SU-DHL-6 (cell line): ENCODE data around the gene SYT7.

ENCODE experiments used
- EZH2phosphoT487 ChIP-seq: fragments of 200-600 bp; sonication (generic), shearing (Covaris generic); conservative IDR thresholded peaks from 2 replicates; pipeline ENCODE4 v1.6.1; 2018; ENCODE audit warnings: mild to moderate bottlenecking, antibody characterized with exemption, low read length, moderate library complexity, mixed read lengths
- TF ChIP-seq, protein P1 (sequence below): fragments of 200-600 bp; sonication (generic); IDR thresholded peaks from one replicate; pipeline ENCODE4 v1.5.1; 2017; ENCODE audit warnings: antibody characterized with exemption, mild to moderate bottlenecking, low read length, moderate library complexity; ENCODE audit not compliant: insufficient read depth, poor library complexity, severe bottlenecking

DNA sequence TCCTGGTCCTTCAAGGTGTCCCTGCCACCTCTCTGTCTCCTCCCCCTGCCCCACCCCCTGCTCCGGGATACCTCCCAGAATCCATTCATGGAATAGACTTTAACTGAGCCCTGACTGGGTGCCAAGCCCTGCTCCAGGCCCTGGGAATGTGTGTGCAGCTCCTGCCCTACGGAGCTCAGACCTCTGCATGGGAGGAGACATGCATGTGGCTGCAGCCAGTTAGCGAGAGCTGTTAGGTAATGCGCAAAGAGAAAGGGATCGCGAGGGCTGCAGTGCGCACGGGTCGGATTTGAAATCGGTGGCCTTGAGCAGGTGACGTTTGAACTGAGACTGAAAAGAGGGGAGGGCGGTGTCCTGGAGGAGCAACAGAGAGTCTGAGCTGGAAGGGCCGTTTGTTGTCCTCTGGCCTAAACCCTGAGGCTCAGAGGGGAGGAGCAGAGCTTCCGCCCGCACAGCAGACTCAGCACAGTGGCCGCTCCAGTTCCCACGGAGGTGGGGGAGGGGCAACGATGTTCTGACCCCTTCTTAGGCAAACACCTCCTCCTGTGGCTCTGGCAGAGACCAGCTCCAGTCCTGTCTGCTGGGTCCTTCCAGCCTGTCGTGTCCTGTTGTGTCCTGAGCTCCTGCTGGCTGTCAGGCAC lies 92.1 kb downstream of the SYT7 start:
- TF ChIP-seq, protein P1, sequence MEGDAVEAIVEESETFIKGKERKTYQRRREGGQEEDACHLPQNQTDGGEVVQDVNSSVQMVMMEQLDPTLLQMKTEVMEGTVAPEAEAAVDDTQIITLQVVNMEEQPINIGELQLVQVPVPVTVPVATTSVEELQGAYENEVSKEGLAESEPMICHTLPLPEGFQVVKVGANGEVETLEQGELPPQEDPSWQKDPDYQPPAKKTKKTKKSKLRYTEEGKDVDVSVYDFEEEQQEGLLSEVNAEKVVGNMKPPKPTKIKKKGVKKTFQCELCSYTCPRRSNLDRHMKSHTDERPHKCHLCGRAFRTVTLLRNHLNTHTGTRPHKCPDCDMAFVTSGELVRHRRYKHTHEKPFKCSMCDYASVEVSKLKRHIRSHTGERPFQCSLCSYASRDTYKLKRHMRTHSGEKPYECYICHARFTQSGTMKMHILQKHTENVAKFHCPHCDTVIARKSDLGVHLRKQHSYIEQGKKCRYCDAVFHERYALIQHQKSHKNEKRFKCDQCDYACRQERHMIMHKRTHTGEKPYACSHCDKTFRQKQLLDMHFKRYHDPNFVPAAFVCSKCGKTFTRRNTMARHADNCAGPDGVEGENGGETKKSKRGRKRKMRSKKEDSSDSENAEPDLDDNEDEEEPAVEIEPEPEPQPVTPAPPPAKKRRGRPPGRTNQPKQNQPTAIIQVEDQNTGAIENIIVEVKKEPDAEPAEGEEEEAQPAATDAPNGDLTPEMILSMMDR, result no peak
- TF ChIP-seq EZH2phosphoT487, result no peak
